ENCODE results near the gene CSAG1.
"Not testable (repeated sequence)": the region's sequence is repeated elsewhere in the genome, so short reads cannot be mapped to it uniquely, and the experiment has no call there.

CSAG1 gene

GRCh38 chrX:152697952-152698931, 35.3 kb downstream of the CSAG1 start, which contains the start of gene MAGEA3:
TSS of gene MAGEA3 (plus strand) at chrX:152698794. CDS start at chrX:152700833, 2,039 bp downstream.
- DNase-seq: not testable (repeated sequence)

DNA sequence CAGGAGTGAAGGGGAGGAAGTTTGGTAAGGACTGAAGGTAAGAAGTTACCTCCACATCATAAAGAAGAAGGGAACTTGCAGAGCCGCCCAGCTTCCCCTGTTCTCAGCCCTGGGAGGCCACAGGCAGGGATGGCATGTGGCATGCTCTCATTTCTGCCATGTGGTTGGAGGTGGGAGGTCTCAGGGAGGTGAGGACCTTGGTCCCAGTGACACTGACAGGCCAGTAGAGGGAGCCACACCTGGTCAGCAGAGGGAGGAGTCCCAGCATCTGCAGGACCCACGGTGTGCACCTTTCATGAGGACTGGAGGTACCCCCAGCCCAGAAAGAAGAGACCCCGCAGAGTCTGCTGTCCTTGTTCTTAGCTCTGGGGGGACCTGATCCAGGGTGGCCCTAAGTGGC, 52.5 kb downstream of the CSAG1 start:
- DNase-seq: not testable (repeated sequence)

Measured in NCI-H1436 treated with DMSO at 0.1 percent for 48 hours (cell line).